Colonic mucosa (tissue), 4 donors: ENCODE results near the gene TRAF6. TPM values are rescaled to one million over a fixed set of nuclear protein-coding genes. Genes with fewer than 3 reads are reported as not detected.
"Not testable (repeated sequence)": the region's sequence is repeated elsewhere in the genome, so short reads cannot be mapped to it uniquely, and the experiment has no call there.

ENCODE experiments used
- DNase-seq: peaks from one replicate; pipeline ENCODE4 v3.0.0-alpha.2; 2020
- H3K27ac ChIP-seq: fragments of 200-600 bp; one replicate; pipeline ENCODE4 v1.8.0; 2021
- H3K27me3 ChIP-seq: fragments of 200-600 bp; one replicate; pipeline ENCODE4 v1.8.0; 2021
- H3K36me3 ChIP-seq: fragments of 200-600 bp; one replicate; pipeline ENCODE4 v1.8.0; 2021
- H3K4me1 ChIP-seq: fragments of 200-600 bp; one replicate; pipeline ENCODE4 v1.8.0; 2021; ENCODE audit warnings: mild to moderate bottlenecking
- H3K4me3 ChIP-seq: fragments of 200-600 bp; one replicate; pipeline ENCODE4 v1.8.0; 2021
- H3K9ac ChIP-seq, 2 donors: one replicate each; pipeline ENCODE4 v1.7.0; 2013; ENCODE audit warnings: control low read depth in 2 of 2, low read depth in 2 of 2, low read length in 2 of 2
- H3K9me3 ChIP-seq: fragments of 200-600 bp; one replicate; pipeline ENCODE4 v1.8.0; 2021
- intact Hi-C: fragments of 100-400 bp; cut with DNase I; formaldehyde crosslinking; loops from one replicate; pipeline ENCODE4 v1.14.1; 2022
- total RNA-seq, 2 donors: library from RNA; stranded (reverse); fragmentation: NEBNext Ultra II Directional in 1 of 2; extraction: Animal tissue kit (Norgen Biotek cat#: 25700) in 1 of 2; gene quantifications; one replicate each; pipeline ENCODE4 v1.2.1, GENCODE V29; 2021
- TF ChIP-seq, protein P1 (sequence below): fragments of 200-600 bp; IDR thresholded peaks from one replicate; pipeline ENCODE4 v1.8.0; 2022; ENCODE audit warnings: antibody characterized with exemption, mild to moderate bottlenecking
- donor health status: healthy.
- donor health status: DM: no; HTN: no; CAD: no.
- donor health status: DM: no; HTN: no; CAD: no.

Gene TRAF6
- total RNA-seq = 10 to 100 TPM in 1 of 2 donors, 1 to 10 TPM in 1; 9.5 to 18.3 TPM

- Histone ChIP-seq H3K27ac (peak within 1 kb of the TSS; percentile 89), H3K36me3 (no peaks in the 10 kb centered on the region), H3K4me1 (peaks cover 5% of the 10 kb centered on the region), H3K4me3 (peak within 1 kb of the TSS; percentile 88), H3K27me3 (no peaks in the 10 kb centered on the region), H3K9me3 (no peaks in the 10 kb centered on the region), H3K9ac (peak within 1 kb of the TSS; percentile 89 to 92)
- intact Hi-C loops = no loop called here
- DNase-seq = peak; percentile 92
- TF ChIP-seq, protein P1, sequence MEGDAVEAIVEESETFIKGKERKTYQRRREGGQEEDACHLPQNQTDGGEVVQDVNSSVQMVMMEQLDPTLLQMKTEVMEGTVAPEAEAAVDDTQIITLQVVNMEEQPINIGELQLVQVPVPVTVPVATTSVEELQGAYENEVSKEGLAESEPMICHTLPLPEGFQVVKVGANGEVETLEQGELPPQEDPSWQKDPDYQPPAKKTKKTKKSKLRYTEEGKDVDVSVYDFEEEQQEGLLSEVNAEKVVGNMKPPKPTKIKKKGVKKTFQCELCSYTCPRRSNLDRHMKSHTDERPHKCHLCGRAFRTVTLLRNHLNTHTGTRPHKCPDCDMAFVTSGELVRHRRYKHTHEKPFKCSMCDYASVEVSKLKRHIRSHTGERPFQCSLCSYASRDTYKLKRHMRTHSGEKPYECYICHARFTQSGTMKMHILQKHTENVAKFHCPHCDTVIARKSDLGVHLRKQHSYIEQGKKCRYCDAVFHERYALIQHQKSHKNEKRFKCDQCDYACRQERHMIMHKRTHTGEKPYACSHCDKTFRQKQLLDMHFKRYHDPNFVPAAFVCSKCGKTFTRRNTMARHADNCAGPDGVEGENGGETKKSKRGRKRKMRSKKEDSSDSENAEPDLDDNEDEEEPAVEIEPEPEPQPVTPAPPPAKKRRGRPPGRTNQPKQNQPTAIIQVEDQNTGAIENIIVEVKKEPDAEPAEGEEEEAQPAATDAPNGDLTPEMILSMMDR = peak; percentile 85
These were observed at the start of gene TRAF6 for GRCh38 chr11:36509694-36510593. TSS of gene TRAF6 (minus strand) at chr11:36510272. CDS start at chr11:36501515, 8,757 bp downstream.

DNA sequence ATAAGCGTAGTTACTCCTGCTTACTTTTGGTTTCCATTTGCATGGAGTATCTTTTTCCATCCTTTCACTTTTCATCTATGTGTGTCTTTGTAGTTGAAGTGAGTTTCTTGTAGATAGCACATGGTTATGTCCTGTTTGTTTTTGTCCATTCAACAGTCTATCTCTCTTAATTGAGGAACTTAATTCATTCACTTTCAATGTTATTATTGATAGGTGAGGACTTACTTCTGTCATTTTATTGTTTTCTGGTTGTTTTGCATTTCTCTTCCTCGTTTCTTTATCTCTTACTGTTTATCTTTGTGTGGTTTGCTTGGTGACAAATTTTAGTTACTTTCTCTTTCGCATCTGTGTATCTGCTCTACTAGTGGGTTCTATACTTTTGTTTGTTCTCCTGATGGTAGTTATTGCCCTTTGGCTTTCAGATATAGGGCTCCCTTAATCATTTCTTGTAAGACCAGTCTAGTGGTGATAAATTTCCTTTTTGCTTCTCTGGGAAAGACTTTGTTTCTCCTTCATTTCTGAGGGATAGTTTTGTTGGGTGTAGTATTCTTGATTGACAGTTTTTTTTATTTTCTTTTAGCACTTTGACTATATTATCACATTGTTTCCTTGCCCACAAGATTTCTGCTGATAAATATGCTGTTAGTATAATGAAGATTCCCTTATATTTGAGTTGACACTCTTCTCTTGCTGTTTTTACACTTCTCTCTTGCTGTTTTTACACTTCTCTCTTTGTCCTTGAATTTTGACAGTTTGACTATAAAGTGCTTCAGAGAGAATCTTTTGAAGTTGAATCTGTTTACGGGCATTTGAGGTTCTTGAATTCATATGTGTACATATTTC is 48.7 kb upstream of the TRAF6 start:
- Histone ChIP-seq H3K27ac (no peak overlapping the region), H3K4me1 (no peaks in the 10 kb centered on the region), H3K36me3 (no peaks in the 10 kb centered on the region), H3K9me3 (no peaks in the 10 kb centered on the region), H3K9ac (no peak overlapping the region), H3K4me3 (no peak overlapping the region), H3K27me3 (no peaks in the 10 kb centered on the region)
- TF ChIP-seq, protein P1 = no peak
- no peak for DNase-seq
- intact Hi-C loops = no loop called here

- TF ChIP-seq, protein P1 = no peak
- H3K27ac ChIP-seq = no peak overlapping the region
- intact Hi-C loops = no loop called here
- no peak overlapping the region for H3K9ac ChIP-seq
- no peaks in the 10 kb centered on the region for H3K9me3 ChIP-seq
- DNase-seq = no peak
- no peaks in the 10 kb centered on the region for H3K27me3 ChIP-seq
- no peaks in the 10 kb centered on the region for H3K4me1 ChIP-seq
- no peak overlapping the region for H3K4me3 ChIP-seq
- no peaks in the 10 kb centered on the region for H3K36me3 ChIP-seq
These were observed 47.9 kb upstream of the TRAF6 start for GRCh38 chr11:36557991-36558390.

DNA sequence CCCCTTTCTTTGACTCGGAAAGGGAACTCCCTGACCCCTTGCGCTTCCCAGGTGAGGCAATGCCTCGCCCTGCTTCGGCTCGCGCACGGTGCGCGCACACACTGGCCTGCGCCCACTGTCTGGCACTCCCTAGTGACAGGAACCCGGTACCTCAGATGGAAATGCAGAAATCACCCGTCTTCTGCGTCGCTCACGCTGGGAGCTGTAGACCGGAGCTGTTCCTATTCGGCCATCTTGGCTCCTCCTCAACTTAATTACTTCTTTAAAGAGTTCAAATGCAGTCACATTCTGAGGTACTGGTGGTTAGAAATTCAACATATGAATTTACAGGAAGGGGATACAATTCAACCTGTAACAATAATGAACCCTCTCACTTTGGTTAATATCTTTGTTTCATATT is 47.3 kb upstream of the TRAF6 start:
- H3K27me3 ChIP-seq, DNase-seq, H3K4me1 ChIP-seq, H3K4me3 ChIP-seq, H3K27ac ChIP-seq, H3K9ac ChIP-seq, H3K9me3 ChIP-seq, intact Hi-C loops, H3K36me3 ChIP-seq: not testable (repeated sequence)

- no peak for DNase-seq
- no peaks in the 10 kb centered on the region for H3K27me3 ChIP-seq
- H3K27ac ChIP-seq = no peak overlapping the region
- H3K9ac ChIP-seq = no peak overlapping the region
- no peak overlapping the region for H3K4me3 ChIP-seq
- H3K9me3 ChIP-seq = no peaks in the 10 kb centered on the region
- H3K4me1 ChIP-seq = no peaks in the 10 kb centered on the region
- no peaks in the 10 kb centered on the region for H3K36me3 ChIP-seq
- TF ChIP-seq, protein P1 = no peak
- intact Hi-C loops = no loop called here
These were observed 40.5 kb upstream of the TRAF6 start for GRCh38 chr11:36550385-36551115.
